MM.1S (cell line): Measurements from ENCODE around the gene LAMC3.

ENCODE experiments used
- EZH2phosphoT487 ChIP-seq: fragments of 300-600 bp; sonication (generic); IDR thresholded peaks from 2 replicates; pipeline ENCODE4 v1.6.1; 2018; ENCODE audit warnings: antibody characterized with exemption, low read length
- TF ChIP-seq, protein P1 (sequence below): fragments of 300-600 bp; sonication (generic); IDR thresholded peaks from 2 replicates; pipeline ENCODE4 v1.5.1; 2016; ENCODE audit warnings: antibody characterized with exemption, low read length, mixed read lengths

DNA sequence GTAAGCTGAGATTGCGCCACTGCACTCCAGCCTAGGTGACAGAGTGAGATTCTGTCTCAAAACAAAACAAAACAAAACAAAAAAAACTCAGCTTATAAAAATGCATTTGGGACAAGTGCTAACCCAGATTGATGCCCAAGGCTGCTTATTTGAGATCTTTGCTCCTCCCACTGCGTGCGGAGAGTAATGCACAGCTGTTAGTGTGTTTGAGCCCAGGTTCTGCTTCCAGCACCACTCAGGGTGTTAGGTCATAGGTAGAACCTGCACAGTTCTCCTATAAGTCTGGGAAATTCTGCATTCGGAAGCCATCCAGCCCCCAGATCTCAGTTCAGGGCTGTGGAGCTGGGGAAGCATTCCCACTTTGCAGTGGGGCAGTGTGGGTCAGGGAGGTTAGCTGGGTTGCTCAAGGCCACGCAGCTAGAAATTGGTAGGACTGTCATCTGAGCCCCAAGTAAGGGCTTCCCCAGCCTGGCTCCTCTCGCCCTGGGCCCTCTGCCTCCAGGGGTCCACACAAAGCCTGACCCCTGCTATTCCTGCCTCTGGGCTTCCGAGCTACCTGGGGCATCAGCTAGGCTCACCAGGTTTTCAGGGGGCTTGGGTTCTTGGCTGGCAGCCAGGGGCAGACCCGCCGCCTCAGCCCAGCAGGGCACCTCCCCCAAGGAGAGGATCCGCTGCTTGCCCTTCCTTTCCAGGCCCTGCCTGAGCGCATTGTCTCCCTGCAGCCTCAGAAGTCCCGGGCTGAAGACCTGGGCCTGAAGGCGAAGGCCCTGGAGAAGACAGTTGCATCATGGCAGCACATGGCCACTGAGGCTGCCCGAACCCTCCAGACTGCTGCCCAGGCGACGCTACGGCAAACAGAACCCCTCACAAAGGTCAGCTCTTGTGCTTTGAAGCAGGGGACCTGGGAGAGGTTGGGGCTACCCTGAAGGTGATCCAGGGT, 69.7 kb downstream of the LAMC3 start:
- TF ChIP-seq, protein P1, sequence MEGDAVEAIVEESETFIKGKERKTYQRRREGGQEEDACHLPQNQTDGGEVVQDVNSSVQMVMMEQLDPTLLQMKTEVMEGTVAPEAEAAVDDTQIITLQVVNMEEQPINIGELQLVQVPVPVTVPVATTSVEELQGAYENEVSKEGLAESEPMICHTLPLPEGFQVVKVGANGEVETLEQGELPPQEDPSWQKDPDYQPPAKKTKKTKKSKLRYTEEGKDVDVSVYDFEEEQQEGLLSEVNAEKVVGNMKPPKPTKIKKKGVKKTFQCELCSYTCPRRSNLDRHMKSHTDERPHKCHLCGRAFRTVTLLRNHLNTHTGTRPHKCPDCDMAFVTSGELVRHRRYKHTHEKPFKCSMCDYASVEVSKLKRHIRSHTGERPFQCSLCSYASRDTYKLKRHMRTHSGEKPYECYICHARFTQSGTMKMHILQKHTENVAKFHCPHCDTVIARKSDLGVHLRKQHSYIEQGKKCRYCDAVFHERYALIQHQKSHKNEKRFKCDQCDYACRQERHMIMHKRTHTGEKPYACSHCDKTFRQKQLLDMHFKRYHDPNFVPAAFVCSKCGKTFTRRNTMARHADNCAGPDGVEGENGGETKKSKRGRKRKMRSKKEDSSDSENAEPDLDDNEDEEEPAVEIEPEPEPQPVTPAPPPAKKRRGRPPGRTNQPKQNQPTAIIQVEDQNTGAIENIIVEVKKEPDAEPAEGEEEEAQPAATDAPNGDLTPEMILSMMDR, result no peak
- no peak for TF ChIP-seq EZH2phosphoT487
